PC-3 (cell line): ENCODE measurements around the gene NFATC2IP. TPM values are rescaled to one million over a fixed set of nuclear protein-coding genes. Genes with fewer than 3 reads are reported as not detected.

Experiments
- ATAC-seq: fragments of 200-7000 bp; cut with Tn5 transposase; 2 replicates; pipeline ENCODE4 v1.9.1; 2020; ENCODE audit warnings: mild to moderate bottlenecking, moderate library complexity
- BruUV-seq: library from RNA; stranded (reverse); fragments of 400-500 nt; replicated peaks from 2 replicates; lab custom pipeline; 2021; lab: Mats Ljungman, UMichigan
- CTCF ChIA-PET: fragments of 300-600 bp; sonication (Branson Sonifier 250); formaldehyde crosslinking; loops from one replicate; lab custom pipeline; 2022; ENCODE audit warnings: antibody characterized with exemption; lab: Charles Lee
- POLR2A ChIA-PET: fragments of 300-600 bp; sonication (Branson Sonifier 250); formaldehyde crosslinking; loops from one replicate; lab custom pipeline; 2022; ENCODE audit warnings: antibody characterized with exemption; ENCODE audit not compliant: unreplicated experiment; lab: Charles Lee
- DNase-seq: peaks from one replicate; pipeline ENCODE4 v3.0.0-alpha.2; 2015
- H2AFZ ChIP-seq: fragments of 300-600 bp; sonication (generic); 2 replicates; pipeline ENCODE4 v1.6.0; 2016; ENCODE audit warnings: antibody characterized with exemption, low read length
- H3F3A ChIP-seq: fragments of 300-600 bp; sonication (generic); one replicate; pipeline ENCODE4 v1.6.0; 2017; ENCODE audit warnings: antibody characterized with exemption, low read length, control low read depth, mild to moderate bottlenecking; ENCODE audit not compliant: unreplicated experiment
- H3K27ac ChIP-seq: fragments of 300-600 bp; sonication (generic); 2 replicates; pipeline ENCODE4 v1.5.1; 2016; ENCODE audit warnings: mild to moderate bottlenecking, low read length
- H3K27me3 ChIP-seq: fragments of 300-600 bp; sonication (generic); 2 replicates; pipeline ENCODE4 v1.6.1; 2016; ENCODE audit warnings: low read length, mixed read lengths
- H3K36me3 ChIP-seq: fragments of 300-600 bp; sonication (generic); 2 replicates; pipeline ENCODE4 v1.6.1; 2016; ENCODE audit warnings: low read depth, mixed run types, low read length, mixed read lengths
- H3K4me1 ChIP-seq: fragments of 300-600 bp; sonication (generic); 2 replicates; pipeline ENCODE4 v1.5.1; 2016; ENCODE audit warnings: low read length; ENCODE audit not compliant: insufficient read depth
- H3K4me2 ChIP-seq: fragments of 300-600 bp; sonication (generic); 2 replicates; pipeline ENCODE4 v1.6.0; 2016; ENCODE audit warnings: low read length
- H3K4me3 ChIP-seq: fragments of 300-600 bp; sonication (generic); 2 replicates; pipeline ENCODE4 v1.5.1; 2016; ENCODE audit warnings: mild to moderate bottlenecking, low read length, mixed read lengths
- H3K79me2 ChIP-seq: fragments of 300-600 bp; sonication (generic); 2 replicates; pipeline ENCODE4 v1.6.1; 2017; ENCODE audit warnings: low read length, mixed read lengths
- H3K9ac ChIP-seq: fragments of 300-600 bp; sonication (generic); 2 replicates; pipeline ENCODE4 v1.6.0; 2016; ENCODE audit warnings: mild to moderate bottlenecking, low read length
- H3K9me2 ChIP-seq: fragments of 300-600 bp; sonication (generic); replicated peaks from 2 replicates; pipeline ENCODE4 v1.6.1; 2016; ENCODE audit warnings: mixed run types, low read length, mixed read lengths
- H3K9me3 ChIP-seq: fragments of 300-600 bp; sonication (generic); 2 replicates; pipeline ENCODE4 v1.6.1; 2016; ENCODE audit warnings: low read length, mixed read lengths
- H4K20me1 ChIP-seq: fragments of 300-600 bp; sonication (generic); 2 replicates; pipeline ENCODE4 v1.6.1; 2016; ENCODE audit warnings: low read length, mixed read lengths
- EZH2 ChIP-seq: fragments of 300-600 bp; sonication (generic); IDR thresholded peaks from one replicate; pipeline ENCODE4 v1.6.1; 2017; ENCODE audit warnings: antibody characterized with exemption, mild to moderate bottlenecking, low read length; ENCODE audit not compliant: unreplicated experiment
- EZH2phosphoT487 ChIP-seq: fragments of 300-600 bp; sonication (generic); IDR thresholded peaks from 2 replicates; pipeline ENCODE4 v1.6.1; 2018; ENCODE audit warnings: mild to moderate bottlenecking, antibody characterized with exemption, low read length, borderline replicate concordance
- intact Hi-C: fragments of 100-400 bp; cut with micrococcal nuclease; formaldehyde crosslinking; loops from 2 replicates; pipeline ENCODE4 v1.9.0; 2023
- total RNA-seq: library from RNA; depleted of rRNA; stranded (reverse); fragments of >200 nt; gene quantifications from 2 replicates; pipeline ENCODE4 v1.2.3, GENCODE V29; 2014
- TF ChIP-seq, protein P1 (sequence below): fragments of 300-600 bp; sonication (generic); conservative IDR thresholded peaks from 2 replicates; pipeline ENCODE4 v1.5.1; 2017; ENCODE audit warnings: antibody characterized with exemption, low read depth, mild to moderate bottlenecking, low read length

The NFATC2IP gene
- total RNA-seq, 1 experiment from 2014 or later = 33.3 TPM

- H3K4me3 ChIP-seq = no peak within 1 kb of the TSS
- no peaks in the 10 kb centered on the region for H3K9me2 ChIP-seq
- no peaks in the 10 kb centered on the region for H3K9me3 ChIP-seq
- POLR2A ChIA-PET = no interaction called here
- no peak within 1 kb of the TSS for H3K27ac ChIP-seq
- H4K20me1 ChIP-seq = no peaks in the 10 kb centered on the region
- no TSS peak for BruUV-seq
- CTCF ChIA-PET = no interaction called here
- no peaks in the 10 kb centered on the region for H3K27me3 ChIP-seq
- intact Hi-C loops = no loop called here
- H3K4me1 ChIP-seq = no peaks in the 10 kb centered on the region
- no peak within 1 kb of the TSS for H3K9ac ChIP-seq
- no peak within 1 kb of the TSS for H2AFZ ChIP-seq
- TF ChIP-seq EZH2phosphoT487 (no peak), EZH2 (no peak)
- TF ChIP-seq, protein P1, sequence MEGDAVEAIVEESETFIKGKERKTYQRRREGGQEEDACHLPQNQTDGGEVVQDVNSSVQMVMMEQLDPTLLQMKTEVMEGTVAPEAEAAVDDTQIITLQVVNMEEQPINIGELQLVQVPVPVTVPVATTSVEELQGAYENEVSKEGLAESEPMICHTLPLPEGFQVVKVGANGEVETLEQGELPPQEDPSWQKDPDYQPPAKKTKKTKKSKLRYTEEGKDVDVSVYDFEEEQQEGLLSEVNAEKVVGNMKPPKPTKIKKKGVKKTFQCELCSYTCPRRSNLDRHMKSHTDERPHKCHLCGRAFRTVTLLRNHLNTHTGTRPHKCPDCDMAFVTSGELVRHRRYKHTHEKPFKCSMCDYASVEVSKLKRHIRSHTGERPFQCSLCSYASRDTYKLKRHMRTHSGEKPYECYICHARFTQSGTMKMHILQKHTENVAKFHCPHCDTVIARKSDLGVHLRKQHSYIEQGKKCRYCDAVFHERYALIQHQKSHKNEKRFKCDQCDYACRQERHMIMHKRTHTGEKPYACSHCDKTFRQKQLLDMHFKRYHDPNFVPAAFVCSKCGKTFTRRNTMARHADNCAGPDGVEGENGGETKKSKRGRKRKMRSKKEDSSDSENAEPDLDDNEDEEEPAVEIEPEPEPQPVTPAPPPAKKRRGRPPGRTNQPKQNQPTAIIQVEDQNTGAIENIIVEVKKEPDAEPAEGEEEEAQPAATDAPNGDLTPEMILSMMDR = no peak
- H3K36me3 ChIP-seq = peaks cover 6% of the 10 kb centered on the region; the same call in 1 of the 2 replicates
- H3F3A ChIP-seq = no peaks in the 10 kb centered on the region
- H3K4me2 ChIP-seq = no peak within 1 kb of the TSS
- H3K79me2 ChIP-seq = no peaks in the 10 kb centered on the region
- ATAC-seq (no peak), DNase-seq (no peak)
Measured at GRCh38 chr16:28984619-28985135, 33.9 kb downstream of the NFATC2IP start, which contains the start of gene LAT. Gene LAT (plus strand): TSS chr16:28985052. CDS start chr16:28985418, 366 bp downstream.

DNA sequence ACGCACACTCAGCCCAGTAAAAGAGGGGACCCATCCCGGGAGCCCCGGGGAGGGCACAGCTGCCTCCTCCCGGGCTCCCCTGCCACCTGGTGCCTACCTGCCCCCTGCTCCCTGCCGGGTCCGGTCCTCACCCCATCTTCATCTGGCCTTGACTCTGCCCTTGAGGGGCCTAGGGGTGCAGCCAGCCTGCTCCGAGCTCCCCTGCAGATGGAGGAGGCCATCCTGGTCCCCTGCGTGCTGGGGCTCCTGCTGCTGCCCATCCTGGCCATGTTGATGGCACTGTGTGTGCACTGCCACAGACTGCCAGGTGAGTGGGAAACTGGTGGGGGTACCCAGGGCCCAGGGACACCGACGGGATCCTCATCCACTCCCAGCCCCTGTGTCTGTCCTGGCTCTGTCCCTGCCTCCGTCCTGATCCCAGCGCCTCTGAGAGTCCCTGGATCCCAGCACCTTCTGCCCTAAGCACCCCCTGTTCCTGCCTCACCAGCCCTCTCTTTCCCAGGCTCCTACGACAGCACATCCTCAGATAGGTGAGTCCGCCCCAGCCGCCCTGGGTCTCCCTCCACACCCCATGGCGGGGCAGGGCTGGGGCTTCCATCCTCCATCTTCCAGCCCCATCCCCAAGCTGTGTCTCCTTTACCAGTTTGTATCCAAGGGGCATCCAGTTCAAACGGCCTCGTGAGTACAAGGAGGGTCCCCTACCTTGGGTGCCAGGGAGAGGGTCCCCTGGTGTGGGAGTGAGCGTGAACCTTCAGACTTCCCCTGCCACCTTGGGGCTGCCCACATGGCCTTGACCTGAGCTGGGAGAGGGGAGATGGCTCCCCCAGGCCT lies 34.7 kb downstream of the NFATC2IP start:
- Histone ChIP-seq H3K4me3 (no peak overlapping the region), H3K4me2 (no peak overlapping the region), H3K27me3 (no peaks in the 10 kb centered on the region), H2AFZ (no peak overlapping the region), H3K79me2 (no peaks in the 10 kb centered on the region), H4K20me1 (no peaks in the 10 kb centered on the region), H3F3A (no peaks in the 10 kb centered on the region), H3K9me3 (no peaks in the 10 kb centered on the region), H3K36me3 (peaks cover 6% of the 10 kb centered on the region; the same call in 1 of the 2 replicates), H3K4me1 (no peaks in the 10 kb centered on the region), H3K9ac (no peak overlapping the region), H3K9me2 (no peaks in the 10 kb centered on the region), H3K27ac (no peak overlapping the region)
- ChIA-PET POLR2A (no interaction called here), CTCF (no interaction called here)
- intact Hi-C loops = no loop called here
- DNase-seq (no peak), ATAC-seq (no peak)
- TF ChIP-seq EZH2phosphoT487 (no peak), EZH2 (no peak)
- TF ChIP-seq, protein P1 = no peak
- no TSS peak for BruUV-seq

DNA sequence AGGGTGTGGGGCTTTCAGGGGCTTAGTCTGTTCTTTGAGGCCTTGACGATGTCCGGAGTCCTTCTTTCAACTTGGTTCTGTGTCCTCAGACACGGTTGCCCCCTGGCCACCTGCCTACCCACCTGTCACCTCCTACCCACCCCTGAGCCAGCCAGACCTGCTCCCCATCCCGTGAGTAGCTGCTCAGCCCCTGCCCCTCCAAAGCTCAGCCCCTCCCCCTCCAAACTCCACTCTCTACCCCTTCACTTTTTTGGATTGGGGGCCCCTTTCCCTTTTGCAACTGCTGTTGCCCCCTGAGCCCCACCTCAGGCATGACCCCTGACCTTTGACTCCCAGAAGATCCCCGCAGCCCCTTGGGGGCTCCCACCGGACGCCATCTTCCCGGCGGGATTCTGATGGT lies 35.3 kb downstream of the NFATC2IP start:
- intact Hi-C loops = no loop called here
- DNase-seq (no peak), ATAC-seq (no peak)
- Histone ChIP-seq H3K4me3 (no peak overlapping the region), H3K36me3 (peaks cover 3% of the 10 kb centered on the region; the same call in 1 of the 2 replicates), H4K20me1 (no peaks in the 10 kb centered on the region), H3K9me3 (no peaks in the 10 kb centered on the region), H3K9me2 (no peaks in the 10 kb centered on the region), H3K4me2 (no peak overlapping the region), H2AFZ (no peak overlapping the region), H3K27me3 (no peaks in the 10 kb centered on the region), H3K4me1 (no peaks in the 10 kb centered on the region), H3K27ac (no peak overlapping the region), H3K79me2 (no peaks in the 10 kb centered on the region), H3F3A (no peaks in the 10 kb centered on the region), H3K9ac (no peak overlapping the region)
- ChIA-PET POLR2A (no interaction called here), CTCF (no interaction called here)
- TF ChIP-seq, protein P1 = no peak
- no peak for TF ChIP-seq EZH2phosphoT487
- TF ChIP-seq EZH2 = no peak
- BruUV-seq = no TSS peak
